Prostate gland (tissue), 2 donors: Measurements from ENCODE around the gene ZNF331. TPM values are rescaled to one million over a fixed set of nuclear protein-coding genes. Genes with fewer than 3 reads are reported as not detected.

ENCODE experiments used
- DNase-seq: peaks from one replicate; pipeline ENCODE4 v3.0.0-alpha.2; 2019; ENCODE audit warnings: low spot score
- H3K27ac ChIP-seq, 2 donors: fragments of 200-600 bp; sonication (generic); 2 replicates each; pipeline ENCODE4 v1.5.1; 2017 to 2019
- H3K27me3 ChIP-seq: fragments of 200-600 bp; sonication (generic); replicated peaks from 2 replicates; pipeline ENCODE4 v1.5.1; 2019; ENCODE audit not compliant: insufficient read depth
- H3K36me3 ChIP-seq, 2 donors: fragments of 200-600 bp; sonication (generic); 1 replicate in 1 of 2; 2 replicates in 1 of 2; pipeline versions ENCODE4 v1.5.1 to v1.8.1; 2017 to 2019
- H3K4me1 ChIP-seq: fragments of 200-600 bp; sonication (generic); replicated peaks from 2 replicates; pipeline ENCODE4 v1.5.1; 2019
- H3K4me3 ChIP-seq, 2 donors: fragments of 200-600 bp; sonication (generic); 2 replicates each; pipeline ENCODE4 v1.5.1; 2017 to 2019
- H3K9me3 ChIP-seq: fragments of 200-600 bp; sonication (generic); 2 replicates; pipeline ENCODE4 v1.5.1; 2017
- CTCF ChIP-seq, 4 experiments: fragments of 200-600 bp in 2 of 4; fragments of 450-650 bp in 2 of 4; sonication (generic) in 2 of 4; IDR thresholded peaks; 1 replicate in 3 of 4; 2 replicates in 1 of 4; pipeline ENCODE4 v1.5.1; 2016 to 2019; ENCODE audit warnings: antibody characterized with exemption in 4 of 4, mild to moderate bottlenecking in 2 of 4, moderate library complexity in 2 of 4
- POLR2A ChIP-seq: fragments of 450-650 bp; IDR thresholded peaks from one replicate; pipeline ENCODE4 v1.6.1; 2016; ENCODE audit warnings: antibody characterized with exemption, mild to moderate bottlenecking
- POLR2AphosphoS5 ChIP-seq: sonication (generic); formaldehyde crosslinking; IDR thresholded peaks from one replicate; pipeline ENCODE4 v1.6.1; 2017; ENCODE audit warnings: antibody characterized with exemption
- WGBS: methylation state at CpG from one replicate; pipeline ENCODE4 v1.1.5; 2018; 5-methylcytosine and 5-hydroxymethylcytosine counted together
- intact Hi-C: fragments of 100-400 bp; cut with DNase I; formaldehyde crosslinking; loops from one replicate; pipeline ENCODE4 v1.14.2; 2022
- total RNA-seq, 2 donors: library from RNA; depleted of rRNA; stranded (reverse); fragments of >200 nt; gene quantifications; one replicate each; pipeline ENCODE4 v1.1.0, GENCODE V29; 2016

ZNF331 gene
- total RNA-seq, 2 donors from 2014 or later = 30.6 to 39.6 TPM

DNA sequence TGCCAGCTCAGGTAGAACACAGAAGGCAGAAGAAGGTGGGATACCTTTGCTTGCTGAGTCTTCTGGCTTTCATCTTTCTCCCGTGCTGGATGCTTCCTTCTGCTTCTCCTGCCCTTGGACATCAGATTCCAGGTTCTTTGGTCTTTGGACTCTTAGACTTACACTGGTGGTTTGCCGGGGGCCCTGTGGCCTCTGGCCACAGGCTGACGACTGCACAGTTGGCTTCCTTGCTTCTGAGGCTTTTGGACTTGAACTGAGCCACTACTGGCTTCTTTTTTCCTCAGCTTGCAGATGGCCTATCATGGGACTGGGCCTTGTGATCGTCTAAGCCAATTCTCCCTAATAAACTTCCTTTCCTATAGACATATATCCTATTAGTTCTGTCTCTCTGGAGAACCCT is 19.8 kb upstream of the ZNF331 start:
- Histone ChIP-seq H3K9me3 (no peaks in the 10 kb centered on the region), H3K27me3 (no peaks in the 10 kb centered on the region), H3K4me3 (no peak overlapping the region), H3K4me1 (peaks cover 7% of the 10 kb centered on the region), H3K36me3 (no peaks in the 10 kb centered on the region), H3K27ac (peak overlapping the region in 1 of 2 donors; percentile 81)
- 81% methylated on average over 4 of the region's 4 CpGs for WGBS
- no peak for DNase-seq
- intact Hi-C loops = loop anchor here (5.0 kb wide), 1 partner anchor 91 kb away; no protein-coding TSS in a partner anchor
- TF ChIP-seq CTCF (IDR thresholded peaks at IDR 0.05) = no peak
- TF ChIP-seq POLR2A = no peak
- no peak for TF ChIP-seq POLR2AphosphoS5

DNA sequence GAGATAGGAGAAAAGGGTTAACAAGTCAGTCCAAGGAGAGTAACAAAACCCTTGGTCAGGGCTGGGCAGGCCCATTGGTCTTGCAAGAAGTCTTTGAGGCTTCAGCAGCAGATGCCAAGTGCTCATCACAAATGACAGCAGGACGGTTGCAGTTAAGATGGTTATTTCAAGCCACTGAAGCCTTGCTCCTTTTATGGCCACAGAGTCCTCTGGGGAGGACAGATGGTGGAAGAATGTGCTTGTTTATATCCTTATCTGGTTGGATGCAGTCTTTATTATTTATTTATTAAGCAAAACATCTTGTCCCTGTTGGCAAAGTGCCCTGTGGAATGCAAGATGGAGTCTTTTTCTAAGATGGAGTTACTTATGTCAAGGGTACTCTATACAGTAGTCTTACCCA is 19.2 kb upstream of the ZNF331 start:
- no peak for DNase-seq
- peak overlapping the region; percentile 79 to 81 for H3K27ac ChIP-seq
- peaks cover 7% of the 10 kb centered on the region for H3K4me1 ChIP-seq
- intact Hi-C loops = loop anchor here (5.0 kb wide), 1 partner anchor 91 kb away; no protein-coding TSS in a partner anchor
- H3K27me3 ChIP-seq = no peaks in the 10 kb centered on the region
- H3K9me3 ChIP-seq = no peaks in the 10 kb centered on the region
- H3K4me3 ChIP-seq = no peak overlapping the region
- no peak for TF ChIP-seq POLR2A
- 43% methylated on average over 1 of the region's 1 CpG for WGBS
- H3K36me3 ChIP-seq = no peaks in the 10 kb centered on the region

DNA sequence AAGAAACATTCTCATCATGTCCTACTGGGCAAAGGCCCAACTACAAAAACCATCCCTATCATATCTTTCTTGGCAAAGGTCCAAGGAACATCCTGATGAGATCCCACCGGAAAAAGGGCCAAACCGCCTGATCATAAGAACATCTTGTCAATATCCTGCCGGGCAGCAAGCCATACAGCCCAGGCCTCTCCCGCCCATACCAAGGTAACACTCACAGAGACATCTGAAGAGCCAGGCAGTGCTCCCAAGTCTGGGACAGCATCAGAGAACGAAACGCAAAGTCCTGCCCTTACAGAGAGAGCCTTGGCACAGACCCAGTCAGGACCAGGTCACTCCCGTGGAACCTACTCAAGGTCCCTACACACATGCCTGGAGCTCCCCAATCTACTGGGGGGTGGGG is 18.5 kb upstream of the ZNF331 start:
- WGBS = 38% methylated on average over 7 of the region's 7 CpGs
- no peaks in the 10 kb centered on the region for H3K9me3 ChIP-seq
- H3K27me3 ChIP-seq = no peaks in the 10 kb centered on the region
- TF ChIP-seq POLR2A (no peak), POLR2AphosphoS5 (peak; percentile 90)
- H3K27ac ChIP-seq = peak overlapping the region; percentile 79 to 81
- peaks cover 7% of the 10 kb centered on the region for H3K4me1 ChIP-seq
- intact Hi-C loops = loop anchor here (5.0 kb wide), 1 partner anchor 92 kb away; no protein-coding TSS in a partner anchor
- H3K36me3 ChIP-seq = no peaks in the 10 kb centered on the region
- H3K4me3 ChIP-seq = no peak overlapping the region
- peak; percentile 78 for DNase-seq

GRCh38 chr19:53520163-53520546 is 17.8 kb upstream of the ZNF331 start:
- DNase-seq = no peak
- peaks cover 7% of the 10 kb centered on the region for H3K4me1 ChIP-seq
- H3K27me3 ChIP-seq = no peaks in the 10 kb centered on the region
- 74% methylated on average over 13 of the region's 13 CpGs for WGBS
- H3K36me3 ChIP-seq = no peaks in the 10 kb centered on the region
- intact Hi-C loops = no loop called here
- H3K4me3 ChIP-seq = peak overlapping the region; percentile 19 to 48
- peak overlapping the region; percentile 79 to 81 for H3K27ac ChIP-seq
- no peak for TF ChIP-seq POLR2A
- no peak for TF ChIP-seq CTCF (IDR thresholded peaks at IDR 0.05)
- no peak for TF ChIP-seq POLR2AphosphoS5
- H3K9me3 ChIP-seq = no peaks in the 10 kb centered on the region

- intact Hi-C loops = no loop called here
- WGBS = 2% methylated on average over 45 of the region's 46 CpGs
- H3K27me3 ChIP-seq = no peaks in the 10 kb centered on the region
- TF ChIP-seq CTCF (IDR thresholded peaks at IDR 0.05) (peak in 1 of 4 experiments; percentile 16), POLR2AphosphoS5 (peak; percentile 99), POLR2A (no peak)
- no peaks in the 10 kb centered on the region for H3K9me3 ChIP-seq
- peaks cover 7% of the 10 kb centered on the region for H3K4me1 ChIP-seq
- no peaks in the 10 kb centered on the region for H3K36me3 ChIP-seq
- DNase-seq = peak; percentile 96
- H3K27ac ChIP-seq = peak overlapping the region; percentile 79 to 81
- peak overlapping the region; percentile 38 to 48 for H3K4me3 ChIP-seq
Measured at GRCh38 chr19:53520547-53521372, 17.2 kb upstream of the ZNF331 start.
